MM.1S (cell line): ENCODE results near the gene NIP7.
A peak's percentile ranks its signal among the peaks of the same experiment; 100 is the strongest.

Source experiments
- DNase-seq: peaks from one replicate; pipeline ENCODE4 v3.0.0-alpha.2; 2015
- H2AFZ ChIP-seq: fragments of 300-600 bp; sonication (generic); 2 replicates; pipeline ENCODE4 v1.6.0; 2016; ENCODE audit warnings: antibody characterized with exemption, low read length
- H3F3A ChIP-seq: fragments of 300-600 bp; sonication (generic); 2 replicates; pipeline ENCODE4 v1.6.1; 2016; ENCODE audit warnings: mild to moderate bottlenecking, antibody characterized with exemption, low read length, moderate library complexity, mixed read lengths; ENCODE audit not compliant: insufficient read depth
- H3K27ac ChIP-seq: fragments of 300-600 bp; sonication (generic); 2 replicates; pipeline ENCODE4 v1.5.1; 2016; ENCODE audit warnings: mild to moderate bottlenecking, low read length
- H3K27me3 ChIP-seq: fragments of 300-600 bp; sonication (generic); replicated peaks from 2 replicates; pipeline ENCODE4 v1.6.0; 2016; ENCODE audit warnings: low read length; ENCODE audit not compliant: insufficient read depth
- H3K36me3 ChIP-seq: fragments of 300-600 bp; sonication (generic); replicated peaks from 2 replicates; pipeline ENCODE4 v1.6.1; 2016; ENCODE audit warnings: mild to moderate bottlenecking, low read length, mixed read lengths; ENCODE audit not compliant: insufficient read depth
- H3K4me1 ChIP-seq: fragments of 300-600 bp; sonication (generic); 2 replicates; pipeline ENCODE4 v1.6.1; 2016; ENCODE audit warnings: low read length, mixed read lengths
- H3K4me2 ChIP-seq: fragments of 300-600 bp; sonication (generic); 2 replicates; pipeline ENCODE4 v1.6.0; 2016; ENCODE audit warnings: low read depth, low read length
- H3K4me3 ChIP-seq: fragments of 300-600 bp; sonication (generic); 2 replicates; pipeline ENCODE4 v1.5.1; 2016; ENCODE audit warnings: low read length, mixed read lengths
- H3K79me2 ChIP-seq: fragments of 300-600 bp; sonication (generic); 2 replicates; pipeline ENCODE4 v1.6.1; 2016; ENCODE audit warnings: mixed run types, low read length, mixed read lengths
- H3K9ac ChIP-seq: fragments of 300-600 bp; sonication (generic); 2 replicates; pipeline ENCODE4 v1.6.1; 2016; ENCODE audit warnings: low read length, mixed read lengths
- H3K9me2 ChIP-seq: fragments of 300-600 bp; sonication (generic); replicated peaks from 2 replicates; pipeline ENCODE4 v1.6.1; 2016; ENCODE audit warnings: mild to moderate bottlenecking, low read length, mixed read lengths; ENCODE audit not compliant: insufficient read depth
- H3K9me3 ChIP-seq: fragments of 300-600 bp; sonication (generic); replicated peaks from 2 replicates; pipeline ENCODE4 v1.6.1; 2016; ENCODE audit warnings: mild to moderate bottlenecking, low read length, mixed read lengths; ENCODE audit not compliant: insufficient read depth
- H4K20me1 ChIP-seq: fragments of 300-600 bp; sonication (generic); 2 replicates; pipeline ENCODE4 v1.6.1; 2016; ENCODE audit warnings: mild to moderate bottlenecking, low read length, moderate library complexity, mixed read lengths; ENCODE audit not compliant: insufficient read depth
- CTCF ChIP-seq: fragments of 300-600 bp; sonication (generic); IDR thresholded peaks from 2 replicates; pipeline ENCODE4 v1.5.1; 2016; ENCODE audit warnings: antibody characterized with exemption, low read length, mixed read lengths
- EZH2 ChIP-seq: fragments of 300-600 bp; sonication (generic); optimal IDR thresholded peaks from 2 replicates; pipeline ENCODE3; 2017; ENCODE audit warnings: low read depth, mild to moderate bottlenecking, antibody characterized with exemption, low read length, mixed read lengths
- EZH2phosphoT487 ChIP-seq: fragments of 300-600 bp; sonication (generic); IDR thresholded peaks from 2 replicates; pipeline ENCODE4 v1.6.1; 2018; ENCODE audit warnings: antibody characterized with exemption, low read length

NIP7 gene

GRCh38 chr16:69307856-69308255 lies 31.7 kb upstream of the NIP7 start:
- H3K27ac ChIP-seq = no peak overlapping the region
- no peaks in the 10 kb centered on the region for H3K9me2 ChIP-seq
- H2AFZ ChIP-seq = no peak overlapping the region
- H3K9me3 ChIP-seq = no peaks in the 10 kb centered on the region
- H3K4me2 ChIP-seq = no peak overlapping the region
- H3K27me3 ChIP-seq = no peaks in the 10 kb centered on the region
- DNase-seq = no peak
- H3F3A ChIP-seq = peaks cover 8% of the 10 kb centered on the region; the same call in 1 of the 2 replicates
- no peaks in the 10 kb centered on the region for H3K36me3 ChIP-seq
- H3K4me3 ChIP-seq = no peak overlapping the region
- peaks cover 13% of the 10 kb centered on the region for H3K79me2 ChIP-seq
- H3K9ac ChIP-seq = no peak overlapping the region
- TF ChIP-seq CTCF (no peak), EZH2 (no peak), EZH2phosphoT487 (no peak)
- peaks cover 6% of the 10 kb centered on the region; the same call in 1 of the 2 replicates for H3K4me1 ChIP-seq
- H4K20me1 ChIP-seq = no peaks in the 10 kb centered on the region

GRCh38 chr16:69309316-69309715 lies 30.3 kb upstream of the NIP7 start:
- Histone ChIP-seq H3F3A (peaks cover 8% of the 10 kb centered on the region; the same call in 1 of the 2 replicates), H3K4me1 (peaks cover 6% of the 10 kb centered on the region; the same call in 1 of the 2 replicates), H3K4me2 (no peak overlapping the region), H2AFZ (no peak overlapping the region), H3K9me3 (no peaks in the 10 kb centered on the region), H4K20me1 (0 out of 2 replicates have a peak, but pooled peaks cover 2% of the 10 kb centered on the region), H3K4me3 (no peak overlapping the region), H3K9ac (no peak overlapping the region), H3K79me2 (peaks cover 27% of the 10 kb centered on the region), H3K9me2 (no peaks in the 10 kb centered on the region), H3K36me3 (no peaks in the 10 kb centered on the region), H3K27me3 (no peaks in the 10 kb centered on the region), H3K27ac (no peak overlapping the region)
- no peak for DNase-seq
- no peak for TF ChIP-seq CTCF
- no peak for TF ChIP-seq EZH2phosphoT487
- TF ChIP-seq EZH2 = no peak

GRCh38 chr16:69310653-69311532 lies 28.7 kb upstream of the NIP7 start, which contains the start of gene VPS4A:
VPS4A (plus strand) TSS chr16:69311350; CDS start chr16:69311512, 162 bp downstream.
- H3K79me2 ChIP-seq = peaks cover 42% of the 10 kb centered on the region
- peak; percentile 63 for TF ChIP-seq CTCF
- TF ChIP-seq EZH2 = no peak
- TF ChIP-seq EZH2phosphoT487 = no peak
- H3F3A ChIP-seq = peaks cover 8% of the 10 kb centered on the region; the same call in 1 of the 2 replicates
- H3K27me3 ChIP-seq = no peaks in the 10 kb centered on the region
- H3K4me1 ChIP-seq = peaks cover 2% of the 10 kb centered on the region; the same call in 1 of the 2 replicates
- 0 out of 2 replicates have a peak, but pooled peaks cover 2% of the 10 kb centered on the region for H4K20me1 ChIP-seq
- H3K27ac ChIP-seq = peak within 1 kb of the TSS; percentile 48; the same call in 1 of the 2 replicates
- H3K4me3 ChIP-seq = peak within 1 kb of the TSS; percentile 94
- DNase-seq = peak; percentile 95
- no peaks in the 10 kb centered on the region for H3K9me3 ChIP-seq
- peak within 1 kb of the TSS; percentile 86 for H3K9ac ChIP-seq
- H2AFZ ChIP-seq = peak within 1 kb of the TSS; percentile 90
- peak within 1 kb of the TSS; percentile 82 for H3K4me2 ChIP-seq
- H3K36me3 ChIP-seq = no peaks in the 10 kb centered on the region; the same call in 1 of the 2 replicates
- no peaks in the 10 kb centered on the region for H3K9me2 ChIP-seq
